HS-5 (cell line): ENCODE results near the gene SLC35B1.

ENCODE experiments used
- DNase-seq: peaks from one replicate; pipeline ENCODE4 v3.0.0-alpha.2; 2012; ENCODE audit warnings: low read depth

SLC35B1 gene

GRCh38 chr17:49670002-49670401 is 37.8 kb downstream of the SLC35B1 start:
- DNase-seq = no peak

DNA sequence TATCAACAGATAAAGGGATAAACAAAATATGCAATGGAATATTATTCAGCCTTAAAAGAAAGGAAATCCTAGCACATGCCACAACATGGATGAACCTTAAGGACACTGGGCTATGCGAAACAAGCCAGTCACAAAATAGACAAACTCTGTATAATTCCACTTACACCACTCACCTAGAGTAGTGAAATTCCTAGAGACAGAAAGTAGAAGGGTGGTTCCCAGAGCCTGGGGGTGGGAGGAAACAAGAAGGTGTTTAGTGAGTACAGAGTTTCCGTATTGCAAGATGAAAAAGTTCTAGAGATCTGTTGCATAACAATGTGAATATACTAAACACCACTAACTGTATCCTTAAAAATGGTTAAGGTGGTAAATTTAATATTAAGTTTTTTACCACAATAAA is 39.9 kb downstream of the SLC35B1 start:
- DNase-seq = no peak

GRCh38 chr17:49664706-49665211 is 43.0 kb downstream of the SLC35B1 start:
- no peak for DNase-seq

DNA sequence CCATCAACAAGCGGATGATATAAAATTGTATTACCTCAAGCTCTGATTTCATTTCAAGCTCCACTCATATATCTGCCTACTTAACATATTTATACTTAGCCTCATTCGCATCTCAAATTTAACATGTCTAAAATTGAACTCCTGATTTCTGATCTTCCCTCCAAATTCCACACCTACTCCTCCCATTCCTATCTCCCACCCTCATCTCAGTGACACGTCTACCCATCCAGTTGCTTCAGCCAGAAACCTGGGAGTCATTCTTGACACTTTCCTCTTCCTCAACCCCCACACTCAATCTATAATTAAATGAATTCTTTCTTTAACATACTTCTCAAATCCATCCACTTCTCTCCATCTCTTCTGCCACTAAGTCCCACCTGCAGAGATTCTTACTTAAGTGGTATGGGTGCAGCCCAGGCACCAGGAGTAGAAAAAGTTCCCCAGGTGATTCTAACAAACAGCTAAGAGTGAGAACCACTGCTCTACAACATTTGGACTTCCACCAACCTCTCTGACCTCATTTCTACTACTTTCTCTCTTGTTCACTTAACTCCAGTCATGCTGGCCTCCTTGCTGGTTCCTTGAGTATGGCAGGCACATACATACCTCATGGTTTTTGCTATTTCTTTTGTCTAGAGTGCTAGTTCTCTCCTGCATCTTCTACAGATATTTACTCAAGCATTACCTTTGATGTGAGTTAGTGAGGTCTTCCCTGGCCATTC is 47.9 kb downstream of the SLC35B1 start:
- no peak for DNase-seq

GRCh38 chr17:49656247-49656646 is 51.5 kb downstream of the SLC35B1 start:
- no peak for DNase-seq
